K562 (cell line): ENCODE results near the gene TAF5L. TPM values are rescaled to one million over a fixed set of nuclear protein-coding genes. Genes with fewer than 3 reads are reported as not detected.

Source experiments
- ARID1B ChIP-seq: fragments of 450-650 bp; IDR thresholded peaks from 2 replicates; pipeline ENCODE4 v1.6.1; 2016; ENCODE audit warnings: antibody characterized with exemption, mild to moderate bottlenecking, inconsistent platforms
- ATF2 ChIP-seq: sonication (generic); formaldehyde crosslinking; IDR thresholded peaks from 2 replicates; pipeline ENCODE4 v1.8.1; 2022; ENCODE audit warnings: missing genetic modification reagents
- BCOR ChIP-seq: fragments of 450-650 bp; IDR thresholded peaks from 2 replicates; pipeline ENCODE4 v1.6.1; 2016
- BRD4 ChIP-seq: fragments of 200-600 bp; sonication (generic); IDR thresholded peaks from 2 replicates; pipeline ENCODE4 v1.6.1; 2017; ENCODE audit warnings: inconsistent platforms
- CHAMP1 ChIP-seq: fragments of 450-650 bp; IDR thresholded peaks from 2 replicates; pipeline ENCODE4 v1.6.1; 2016; ENCODE audit warnings: mild to moderate bottlenecking
- CTBP1 ChIP-seq: fragments of 450-650 bp; IDR thresholded peaks from 2 replicates; pipeline ENCODE4 v1.6.1; 2016; ENCODE audit warnings: borderline replicate concordance
- DPF2 ChIP-seq: fragments of 450-650 bp; IDR thresholded peaks from 2 replicates; pipeline ENCODE4 v1.6.1; 2016
- FUS ChIP-seq: fragments of 200-400 bp; formaldehyde crosslinking; optimal IDR thresholded peaks from 2 replicates; pipeline ENCODE3; 2017; ENCODE audit warnings: low read depth, low read length
- GTF2F1 ChIP-seq: IDR thresholded peaks from 2 replicates; pipeline ENCODE4 v1.6.1; 2011; ENCODE audit warnings: low read depth, low read length, improper control_type of control experiment
- HMG20A ChIP-seq: fragments of 450-650 bp; formaldehyde crosslinking; conservative IDR thresholded peaks from 2 replicates; pipeline ENCODE4 v1.4.0; 2020; ENCODE audit warnings: mild to moderate bottlenecking, mixed read lengths
- KLF6 ChIP-seq: fragments of 250-450 bp; sonication (Bioruptor Pico); IDR thresholded peaks from 2 replicates; pipeline ENCODE4 v1.4.0; 2020; ENCODE audit warnings: mild to moderate bottlenecking, moderate library complexity, borderline replicate concordance
- MXD1 ChIP-seq: fragments of 250-450 bp; sonication (Bioruptor Pico); IDR thresholded peaks from 2 replicates; pipeline ENCODE4 v1.8.0; 2021; ENCODE audit warnings: borderline replicate concordance, mild to moderate bottlenecking, moderate library complexity; ENCODE audit not compliant: poor library complexity, severe bottlenecking
- POLR2H ChIP-seq: IDR thresholded peaks from 2 replicates; pipeline ENCODE4 v1.6.1; 2016; ENCODE audit warnings: missing genetic modification characterization, low read depth, mild to moderate bottlenecking, control low read depth, missing compliant biosample characterization, moderate library complexity
- SNRNP70 ChIP-seq: fragments of 200-400 bp; formaldehyde crosslinking; optimal IDR thresholded peaks from 2 replicates; pipeline ENCODE3; 2017; ENCODE audit warnings: low read depth, low read length
- SP1 ChIP-seq: sonication (generic); formaldehyde crosslinking; IDR thresholded peaks from 2 replicates; pipeline ENCODE4 v1.8.1; 2022; ENCODE audit warnings: mild to moderate bottlenecking, missing genetic modification reagents
- SRSF1 ChIP-seq: fragments of 200-400 bp; formaldehyde crosslinking; IDR thresholded peaks from 2 replicates; pipeline ENCODE4 v1.6.1; 2017; ENCODE audit warnings: mild to moderate bottlenecking, low read depth, low read length, moderate library complexity
- TSC22D4 ChIP-seq: fragments of 450-650 bp; IDR thresholded peaks from 2 replicates; pipeline ENCODE4 v1.6.1; 2016; ENCODE audit warnings: missing genetic modification characterization, missing biosample characterization, control low read depth
- USF1 ChIP-seq: sonication (generic); formaldehyde crosslinking; IDR thresholded peaks from 2 replicates; pipeline ENCODE4 v1.9.0; 2022; ENCODE audit warnings: mild to moderate bottlenecking, missing genetic modification reagents
- ZFP36 ChIP-seq: fragments of 150-350 bp; IDR thresholded peaks from 2 replicates; pipeline ENCODE4 v1.6.1; 2018; ENCODE audit warnings: low read length, low read depth; ENCODE audit not compliant: partially characterized antibody
- ZKSCAN8 ChIP-seq: fragments of 200-800 bp; sonication (Bioruptor generic); IDR thresholded peaks from 2 replicates; pipeline ENCODE4 v1.6.1; 2016; ENCODE audit warnings: missing genetic modification characterization, missing compliant biosample characterization
- ZNF133 ChIP-seq: fragments of 250-450 bp; sonication (Bioruptor Pico); IDR thresholded peaks from 2 replicates; pipeline ENCODE4 v1.4.0; 2020; ENCODE audit warnings: mild to moderate bottlenecking
- ZNF174 ChIP-seq: fragments of 250-450 bp; sonication (Bioruptor Pico); IDR thresholded peaks from 2 replicates; pipeline ENCODE4 v1.4.0; 2020; ENCODE audit warnings: mild to moderate bottlenecking
- ZNF212 ChIP-seq: fragments of 450-650 bp; formaldehyde crosslinking; IDR thresholded peaks from 2 replicates; pipeline ENCODE4 v1.4.0; 2020; ENCODE audit warnings: mild to moderate bottlenecking
- ZNF239 ChIP-seq: fragments of 250-450 bp; sonication (Bioruptor Pico); IDR thresholded peaks from 2 replicates; pipeline ENCODE4 v1.4.0; 2020; ENCODE audit warnings: mild to moderate bottlenecking
- ZNF766 ChIP-seq: fragments of 200-800 bp; sonication (Bioruptor generic); conservative IDR thresholded peaks from 2 replicates; pipeline ENCODE4 v1.6.1; 2016; ENCODE audit warnings: missing genetic modification characterization, missing compliant biosample characterization
- polyA plus RNA-seq, 8 experiments: library from polyadenylated mRNA; depleted of rRNA in 4 of 8; stranded (reverse) in 5 of 8; unstranded in 3 of 8; fragments of >200 nt; fragmentation: Nextera tagmentation in 2 of 8; fragmentation: Illumina TruSeq in 1 of 8; extraction: Ambion mirVana in 2 of 8; extraction: Trizol in 1 of 8; gene quantifications; 2 replicates each; pipeline versions ENCODE4 v1.2.1 to v1.2.3, GENCODE V29; 2011 to 2014; ENCODE audit warnings: inconsistent platforms in 1 of 8, missing spikeins in 1 of 8
- total RNA-seq, 7 experiments: library from RNA; depleted of rRNA in 6 of 7; stranded (reverse); fragments of >200 nt in 6 of 7; fragmentation: Illumina TruSeq in 2 of 7; extraction: Trizol in 2 of 7; gene quantifications; 2 replicates each; pipeline versions ENCODE4 v1.2.1 to v1.2.3, GENCODE V29; 2011 to 2021; ENCODE audit warnings: low replicate concordance in 1 of 7

Gene TAF5L
- total and polyA plus RNA-seq, 9 of the 15 experiments (the other 6 are each of a cell fraction or from before 2014, with no cell fraction given) = 2.2 to 34.2 (median 23.3) TPM

- no peak for TF ChIP-seq KLF6 (CRISPR knock-in tag)
- TF ChIP-seq ZNF212 (CRISPR knock-in tag) = no peak
- no peak for TF ChIP-seq BRD4
- peak; percentile 72 for TF ChIP-seq FUS
- no peak for TF ChIP-seq ZNF133 (CRISPR knock-in tag)
- peak; percentile 98 for TF ChIP-seq SP1 (CRISPR knock-in tag)
- TF ChIP-seq ATF2 (CRISPR knock-in tag) = 0 out of 2 replicates have a peak, but pooled peaks have one; percentile 52
- no peak for TF ChIP-seq POLR2H (tag)
- no peak for TF ChIP-seq HMG20A (CRISPR knock-in tag)
- TF ChIP-seq DPF2 = peak; percentile 78; the same call in 1 of the 2 replicates
- TF ChIP-seq ZFP36 = peak; percentile 7
- no peak; the same call in 1 of the 2 replicates for TF ChIP-seq SRSF1
- TF ChIP-seq MXD1 (CRISPR knock-in tag) = peak; percentile 86
- no peak for TF ChIP-seq ZNF174 (CRISPR knock-in tag)
- TF ChIP-seq ZKSCAN8 = no peak
- no peak for TF ChIP-seq TSC22D4 (tag)
- TF ChIP-seq BCOR = no peak
- no peak for TF ChIP-seq SNRNP70
- no peak for TF ChIP-seq ZNF766
- peak; percentile 33; the same call in 1 of the 2 replicates for TF ChIP-seq ARID1B
- TF ChIP-seq CTBP1 = peak; percentile 100
- no peak for TF ChIP-seq CHAMP1
- no peak for TF ChIP-seq GTF2F1
- peak; percentile 67 for TF ChIP-seq USF1 (CRISPR knock-in tag)
- no peak for TF ChIP-seq ZNF239
Measured at GRCh38 chr1:229558460-229559335, 67.2 kb downstream of the TAF5L start, which contains the start of gene ABCB10 (continued).
